Endothelial cell of hepatic sinusoid (primary cell): Measurements from ENCODE around the gene DYRK4.
"Not testable (repeated sequence)": the region's sequence is repeated elsewhere in the genome, so short reads cannot be mapped to it uniquely, and the experiment has no call there.

ENCODE experiments used
- in situ Hi-C: cut with HindIII; loops from 2 replicates; pipeline ENCODE4 v1.10.0; 2017; ENCODE audit warnings: low sequenced_read_pairs

DYRK4 gene, protein sequence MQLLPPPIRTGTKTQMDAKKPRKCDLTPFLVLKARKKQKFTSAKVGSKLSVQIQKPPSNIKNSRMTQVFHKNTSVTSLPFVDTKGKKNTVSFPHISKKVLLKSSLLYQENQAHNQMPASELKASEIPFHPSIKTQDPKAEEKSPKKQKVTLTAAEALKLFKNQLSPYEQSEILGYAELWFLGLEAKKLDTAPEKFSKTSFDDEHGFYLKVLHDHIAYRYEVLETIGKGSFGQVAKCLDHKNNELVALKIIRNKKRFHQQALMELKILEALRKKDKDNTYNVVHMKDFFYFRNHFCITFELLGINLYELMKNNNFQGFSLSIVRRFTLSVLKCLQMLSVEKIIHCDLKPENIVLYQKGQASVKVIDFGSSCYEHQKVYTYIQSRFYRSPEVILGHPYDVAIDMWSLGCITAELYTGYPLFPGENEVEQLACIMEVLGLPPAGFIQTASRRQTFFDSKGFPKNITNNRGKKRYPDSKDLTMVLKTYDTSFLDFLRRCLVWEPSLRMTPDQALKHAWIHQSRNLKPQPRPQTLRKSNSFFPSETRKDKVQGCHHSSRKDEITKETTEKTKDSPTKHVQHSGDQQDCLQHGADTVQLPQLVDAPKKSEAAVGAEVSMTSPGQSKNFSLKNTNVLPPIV

DNA sequence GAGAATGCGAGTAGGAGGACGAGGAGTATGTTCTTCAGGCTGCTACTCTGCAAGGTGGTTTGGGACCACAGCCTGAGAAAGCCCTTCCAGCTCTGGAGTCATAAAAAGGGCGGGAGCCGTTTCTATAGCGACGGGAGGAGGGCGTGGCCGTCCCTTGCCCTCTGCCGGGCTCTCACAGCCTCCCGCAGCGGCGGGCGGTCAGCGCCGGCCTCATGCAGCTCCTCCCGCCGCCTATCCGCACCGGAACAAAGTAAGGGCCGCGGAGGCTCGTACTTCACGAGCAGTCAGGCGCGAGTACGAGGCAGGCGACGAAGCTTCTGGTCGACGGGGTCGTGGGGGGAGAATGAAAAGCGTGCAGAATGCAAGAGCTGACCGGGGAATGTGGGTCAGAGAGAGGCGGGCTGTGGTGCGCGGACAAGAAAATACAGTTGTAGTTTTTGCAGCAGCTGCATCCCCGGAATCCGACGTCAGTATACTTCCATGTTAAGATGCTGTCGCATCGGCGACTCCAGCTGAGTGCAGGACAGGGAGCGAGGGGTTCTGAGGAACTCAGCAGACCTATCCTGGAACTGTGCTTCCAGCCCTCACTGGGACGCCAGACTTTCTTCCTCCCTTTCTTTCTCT is at the start of gene DYRK4:
Gene DYRK4, plus strand, starts transcription at position 175 of the 624 bp plus-strand sequence. Its CDS starts 38 bp downstream, at position 213.
- in situ Hi-C loops = loop anchor here (5.0 kb wide), 1 partner anchor 40 kb away; no protein-coding TSS in a partner anchor

- in situ Hi-C loops = no loop called here
Measured at GRCh38 chr12:4518106-4518728, 43.8 kb upstream of the DYRK4 start.

- in situ Hi-C loops = not testable (repeated sequence)
Measured at GRCh38 chr12:4523443-4523842, 38.6 kb upstream of the DYRK4 start.

DNA sequence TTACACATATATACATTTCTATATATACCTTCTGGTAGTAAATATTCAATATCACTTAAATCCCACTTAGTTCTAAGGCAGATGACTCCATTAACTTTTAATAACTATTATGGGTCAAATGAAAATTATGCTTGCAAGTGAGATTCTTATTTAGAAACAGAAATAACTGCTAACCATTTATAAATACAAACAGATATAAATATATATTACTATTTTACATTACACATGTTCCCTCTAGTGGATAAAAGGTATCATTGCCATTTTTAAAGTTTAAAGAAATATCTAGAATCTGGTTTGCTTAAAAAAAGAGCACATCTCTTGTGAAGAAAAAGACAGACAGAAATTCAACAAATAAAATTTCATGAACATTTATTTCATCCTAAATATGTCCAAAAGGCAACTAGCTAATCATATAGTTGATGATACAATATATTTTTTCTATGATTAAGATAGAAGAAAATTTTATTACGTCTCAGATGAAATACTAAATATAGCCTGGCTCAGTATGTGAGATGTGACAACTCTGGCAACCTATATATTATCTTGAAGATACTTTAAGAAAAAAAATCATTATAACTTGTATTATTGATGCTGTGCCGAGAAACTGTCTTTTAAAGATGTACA is 35.0 kb upstream of the DYRK4 start:
- in situ Hi-C loops = no loop called here

DNA sequence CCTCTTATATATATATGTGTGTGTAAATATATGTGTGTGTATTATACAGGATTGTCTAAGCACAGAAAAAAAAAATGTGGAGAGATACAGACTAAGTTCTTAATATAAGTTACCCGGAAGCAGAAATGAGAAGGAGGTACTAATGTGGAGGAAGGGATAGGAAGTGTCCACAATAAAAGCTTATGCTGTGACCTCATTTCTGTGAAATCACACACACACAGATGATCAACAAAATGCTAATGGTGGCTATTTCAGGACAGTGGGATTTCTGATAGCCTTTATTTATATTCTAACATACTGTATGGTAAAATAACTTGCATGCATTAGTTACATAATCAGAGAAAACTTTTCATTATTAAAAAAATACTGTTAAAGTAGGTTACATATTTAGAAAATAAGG is 31.8 kb upstream of the DYRK4 start:
- in situ Hi-C loops = loop anchor here (10.0 kb wide), 1 partner anchor 205 kb away; the partner anchor contains the start of gene TIGAR

DNA sequence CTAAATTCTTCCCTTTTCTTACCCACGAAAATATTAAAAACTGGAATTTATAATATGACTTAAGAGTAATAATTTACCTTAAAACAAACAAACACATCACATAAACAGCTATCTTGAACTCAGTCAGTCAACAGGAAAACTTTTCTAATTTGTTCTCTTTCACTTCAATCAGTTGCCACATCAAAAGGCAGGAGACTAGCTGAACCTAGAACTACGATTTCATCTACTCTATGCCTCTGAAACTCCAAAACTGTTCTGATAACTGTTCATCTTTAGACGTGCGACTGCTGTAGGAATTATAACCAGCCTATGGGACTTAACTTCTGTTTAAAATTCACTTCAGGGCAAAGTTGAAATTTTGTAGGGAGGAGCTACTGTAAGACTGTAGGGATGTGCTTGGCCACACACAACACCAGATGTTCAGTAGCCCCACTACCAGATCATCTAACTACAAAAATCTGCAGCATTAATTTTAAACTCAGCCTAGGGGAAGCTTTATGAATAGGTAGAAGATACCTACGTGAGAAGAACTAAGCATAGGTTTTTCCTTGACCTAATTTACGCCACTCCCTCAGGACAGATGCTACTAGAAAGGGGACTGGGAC is 30.9 kb upstream of the DYRK4 start:
- in situ Hi-C loops = loop anchor here (10.0 kb wide), 1 partner anchor 206 kb away; the partner anchor contains the start of gene TIGAR

DNA sequence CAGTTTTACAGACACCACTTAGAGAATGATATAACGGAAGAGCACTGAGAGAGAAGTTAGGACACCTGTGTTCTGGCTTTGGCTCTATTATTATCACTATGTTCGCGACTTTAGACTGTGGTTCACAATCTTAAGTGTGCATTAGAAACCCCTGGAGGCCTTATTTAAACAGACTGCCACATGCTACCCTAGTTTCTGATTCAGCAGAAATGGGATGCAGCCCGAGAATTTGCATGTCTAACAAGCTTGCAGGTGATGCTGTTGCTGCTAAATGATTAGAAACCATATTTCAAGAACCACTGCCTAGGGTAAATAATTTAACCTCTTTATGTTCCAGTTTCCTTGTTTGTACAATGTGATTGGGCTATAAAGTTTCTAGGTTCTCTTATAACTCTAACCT is 26.9 kb upstream of the DYRK4 start:
- in situ Hi-C loops = loop anchor here (10.0 kb wide), 1 partner anchor 210 kb away; the partner anchor contains the start of gene TIGAR

DNA sequence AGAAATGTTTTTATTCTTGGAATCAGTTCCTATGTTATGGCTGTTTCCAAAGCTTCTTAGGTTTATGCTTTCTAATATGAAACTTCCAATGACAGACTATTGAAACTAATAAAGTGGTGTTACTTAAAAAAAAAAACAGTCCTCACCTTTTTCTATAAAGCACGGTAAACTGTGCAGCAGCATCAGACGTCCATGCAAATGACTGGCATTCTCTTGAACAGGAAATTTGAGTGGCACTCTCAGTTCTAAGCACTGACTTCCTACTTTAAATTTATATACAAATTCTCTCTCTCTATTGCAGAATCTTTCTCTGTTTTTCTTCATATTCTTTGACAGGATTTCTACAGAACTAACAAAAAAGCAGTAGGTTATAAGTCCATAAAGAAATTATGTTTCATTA is 26.1 kb upstream of the DYRK4 start:
- in situ Hi-C loops = loop anchor here (10.0 kb wide), 1 partner anchor 211 kb away; the partner anchor contains the start of gene TIGAR

- in situ Hi-C loops = loop anchor here (10.0 kb wide), 1 partner anchor 214 kb away; the partner anchor contains the start of gene TIGAR
Measured at GRCh38 chr12:4538207-4539160, 23.5 kb upstream of the DYRK4 start, which contains the start of gene RAD51AP1. TSS of gene RAD51AP1 (plus strand) at chr12:4538890. CDS start at chr12:4538940, 50 bp downstream.

- in situ Hi-C loops = loop anchor here (10.0 kb wide), 1 partner anchor 215 kb away; the partner anchor contains the start of gene TIGAR
Measured at GRCh38 chr12:4539167-4539870, 22.7 kb upstream of the DYRK4 start.

GRCh38 chr12:4540170-4540569 is 21.8 kb upstream of the DYRK4 start:
- in situ Hi-C loops = no loop called here

- in situ Hi-C loops = no loop called here
Measured at GRCh38 chr12:4540638-4541037, 21.4 kb upstream of the DYRK4 start.

DNA sequence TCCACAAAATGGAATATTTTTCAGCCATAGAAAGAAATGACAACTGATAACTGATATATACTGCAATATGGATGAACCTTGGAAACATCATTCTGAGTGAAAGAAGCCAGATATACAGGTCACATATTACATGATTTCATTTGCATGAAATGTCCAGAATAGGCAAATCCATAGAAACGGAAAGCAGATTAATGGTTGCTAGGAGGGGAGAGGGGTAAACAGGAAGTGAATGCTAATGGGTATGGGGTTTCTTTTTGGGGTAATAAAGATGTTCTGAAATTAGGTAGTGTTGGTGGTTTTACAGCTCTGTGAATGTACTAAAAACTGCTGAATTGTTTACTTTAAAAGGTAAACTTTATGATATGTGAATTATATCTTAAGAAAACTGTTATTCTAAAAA is 16.8 kb upstream of the DYRK4 start:
- in situ Hi-C loops = no loop called here

- in situ Hi-C loops = no loop called here
Measured at GRCh38 chr12:4552191-4552590, 9.8 kb upstream of the DYRK4 start.

GRCh38 chr12:4553943-4554342 is 8.1 kb upstream of the DYRK4 start:
- in situ Hi-C loops = no loop called here

DNA sequence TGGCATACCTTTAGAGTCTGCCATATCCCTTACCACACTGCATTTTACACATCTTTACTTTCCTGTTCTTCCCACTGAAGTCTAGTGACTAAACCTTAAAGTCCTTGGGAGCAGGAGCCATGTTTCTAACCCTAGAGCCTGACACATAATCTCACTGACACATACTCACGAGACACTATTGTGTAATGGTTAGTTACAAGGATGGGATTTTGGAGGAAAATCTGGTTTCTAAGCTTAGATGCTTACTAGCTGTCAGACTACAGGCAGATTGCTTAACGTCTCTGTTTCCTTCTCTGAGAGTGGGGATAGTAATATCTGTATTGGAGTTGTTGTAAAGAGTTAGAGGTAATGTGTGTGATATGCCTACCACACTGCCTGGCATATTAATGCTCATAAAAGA is 6.2 kb upstream of the DYRK4 start:
- in situ Hi-C loops = no loop called here

GRCh38 chr12:4556735-4557530 is 5.1 kb upstream of the DYRK4 start:
- in situ Hi-C loops = no loop called here
